Testis (tissue), 2 donors: ENCODE data around the gene CFAP300.

Experiments
- CTCF ChIP-seq, 3 experiments: fragments of 450-650 bp in 2 of 3; fragments of 200-600 bp in 1 of 3; sonication (generic) in 1 of 3; IDR thresholded peaks; one replicate each; pipeline ENCODE4 v1.5.1; 2016 to 2019; ENCODE audit warnings: antibody characterized with exemption in 3 of 3, mild to moderate bottlenecking in 2 of 3, moderate library complexity in 1 of 3
- POLR2A ChIP-seq: fragments of 450-650 bp; IDR thresholded peaks from one replicate; pipeline ENCODE4 v1.6.1; 2017; ENCODE audit warnings: antibody characterized with exemption, mild to moderate bottlenecking, moderate library complexity

GRCh38 chr11:102046841-102047240 is 396 bp upstream of the CFAP300 start:
- TF ChIP-seq CTCF (IDR thresholded peaks at IDR 0.05) = no peak
- no peak for TF ChIP-seq POLR2A
